Fibroblast of lung (primary cell): Measurements from ENCODE around the gene ZNF365. TPM values are rescaled to one million over a fixed set of nuclear protein-coding genes. Genes with fewer than 3 reads are reported as not detected.

Source experiments
- DNase-seq, 2 donors: peaks; one replicate each; pipeline versions ENCODE4 v3.0.0 to v3.0.0-alpha.2; 2010; ENCODE audit warnings: low read depth in 2 of 2
- H2AFZ ChIP-seq: 2 replicates; pipeline ENCODE4 v1.5.1; 2012; ENCODE audit warnings: low read length, control low read depth, inconsistent platforms
- H3K27ac ChIP-seq: 2 replicates; pipeline ENCODE4 v1.5.1; 2011; ENCODE audit warnings: low read length, control low read depth; ENCODE audit not compliant: insufficient read depth
- H3K27me3 ChIP-seq: 2 replicates; pipeline ENCODE4 v1.5.1; 2011; ENCODE audit warnings: mild to moderate bottlenecking, low read length; ENCODE audit not compliant: control insufficient read depth, insufficient read depth
- H3K36me3 ChIP-seq: 2 replicates; pipeline ENCODE4 v1.5.1; 2011; ENCODE audit warnings: low read length; ENCODE audit not compliant: control insufficient read depth, insufficient read depth
- H3K4me1 ChIP-seq: 2 replicates; pipeline ENCODE4 v1.5.1; 2011; ENCODE audit warnings: low read length; ENCODE audit not compliant: control insufficient read depth, insufficient read depth; ENCODE audit errors: extremely low read depth
- H3K4me2 ChIP-seq: 2 replicates; pipeline ENCODE4 v1.5.1; 2011; ENCODE audit warnings: low read length, control low read depth; ENCODE audit not compliant: insufficient read depth; ENCODE audit errors: extremely low read depth
- H3K4me3 ChIP-seq, 4 experiments: fragments of 200-600 bp in 1 of 4; sonication (generic) in 1 of 4; replicated peaks in 1 of 4; 2 replicates each; pipeline ENCODE4 v1.5.1; 2011 to 2016; ENCODE audit warnings: low read length in 4 of 4, low read depth in 3 of 4, mild to moderate bottlenecking in 3 of 4, control low read depth in 2 of 4, inconsistent platforms in 1 of 4, mixed read lengths in 1 of 4; ENCODE audit not compliant: insufficient read depth in 1 of 4; ENCODE audit errors: control extremely low read depth in 1 of 4
- H3K79me2 ChIP-seq: 2 replicates; pipeline ENCODE4 v1.5.1; 2012; ENCODE audit warnings: mild to moderate bottlenecking, low read length, inconsistent platforms; ENCODE audit not compliant: control insufficient read depth, insufficient read depth
- H3K9ac ChIP-seq: 2 replicates; pipeline ENCODE4 v1.5.1; 2011; ENCODE audit warnings: mild to moderate bottlenecking, low read length, control low read depth; ENCODE audit not compliant: insufficient read depth
- H3K9me3 ChIP-seq: 2 replicates; pipeline ENCODE4 v1.5.1; 2012; ENCODE audit warnings: low read depth, low read length; ENCODE audit not compliant: control insufficient read depth, insufficient read depth
- H4K20me1 ChIP-seq: 2 replicates; pipeline ENCODE4 v1.5.1; 2011; ENCODE audit warnings: low read length; ENCODE audit not compliant: control insufficient read depth, insufficient read depth; ENCODE audit errors: extremely low read depth
- CTCF ChIP-seq, 2 donors: IDR thresholded peaks in 1 of 2; conservative IDR thresholded peaks in 1 of 2; 1 replicate in 1 of 2; 2 replicates in 1 of 2; pipeline ENCODE4 v1.5.1; 2011 to 2012; ENCODE audit warnings: low read length in 2 of 2, control low read depth in 1 of 2, inconsistent platforms in 1 of 2, low read depth in 1 of 2, mild to moderate bottlenecking in 1 of 2
- EZH2 ChIP-seq: IDR thresholded peaks from 2 replicates; pipeline ENCODE4 v1.5.1; 2012; ENCODE audit warnings: low read length, control low read depth, mild to moderate bottlenecking; ENCODE audit errors: missing control alignments
- polyA plus RNA-seq, 2 donors: library from polyadenylated mRNA; depleted of rRNA in 1 of 2; stranded (reverse) in 1 of 2; unstranded in 1 of 2; fragments of >200 nt; gene quantifications; 2 replicates each; pipeline ENCODE4 v1.2.1, GENCODE V29; 2011 to 2012; ENCODE audit warnings: missing spikeins in 1 of 2
- total RNA-seq: library from RNA; depleted of rRNA; stranded (reverse); fragments of >200 nt; gene quantifications from 2 replicates; pipeline ENCODE4 v1.2.1, GENCODE V29; 2014

Gene ZNF365
- total and polyA plus RNA-seq, 2 donors (not counting 1 experiment from before 2014, with no cell fraction given) = 1.2 to 5.8 TPM

GRCh38 chr10:62380016-62380415 lies 5.8 kb downstream of the ZNF365 start:
- Histone ChIP-seq H3K9ac (no peak overlapping the region), H3K4me3 (no peak overlapping the region), H3K27ac (no peak overlapping the region)

GRCh38 chr10:62381385-62382102 lies 7.4 kb downstream of the ZNF365 start:
- Histone ChIP-seq H3K27me3 (no peaks in the 10 kb centered on the region), H3K4me2 (no peak overlapping the region), H2AFZ (no peak overlapping the region), H3K9ac (no peak overlapping the region), H3K27ac (no peak overlapping the region), H3K9me3 (no peaks in the 10 kb centered on the region), H3K4me1 (no peaks in the 10 kb centered on the region), H3K4me3 (no peak overlapping the region), H4K20me1 (no peaks in the 10 kb centered on the region), H3K36me3 (no peaks in the 10 kb centered on the region), H3K79me2 (no peaks in the 10 kb centered on the region)
- TF ChIP-seq EZH2 (no peak), CTCF (conservative IDR thresholded peaks at IDR 0.05 in 1 of 2, IDR thresholded peaks at IDR 0.05 in 1 of 2; ENCODE audit: low read depth in 1 of 2, low read length in 2 of 2) (no peak)
- no peak for DNase-seq

More at GRCh38 chr10:62380016-62380415, 5.8 kb downstream of the ZNF365 start:
- no peaks in the 10 kb centered on the region for H3K27me3 ChIP-seq
- H3K9me3 ChIP-seq = no peaks in the 10 kb centered on the region
- no peak overlapping the region for H3K4me2 ChIP-seq
- no peaks in the 10 kb centered on the region for H3K36me3 ChIP-seq
- H2AFZ ChIP-seq = no peak overlapping the region
- TF ChIP-seq CTCF (conservative IDR thresholded peaks at IDR 0.05 in 1 of 2, IDR thresholded peaks at IDR 0.05 in 1 of 2; ENCODE audit: low read depth in 1 of 2, low read length in 2 of 2) (no peak), EZH2 (no peak)
- no peaks in the 10 kb centered on the region for H3K4me1 ChIP-seq
- H4K20me1 ChIP-seq = no peaks in the 10 kb centered on the region
- peak; percentile 64 to 91 for DNase-seq
- H3K79me2 ChIP-seq = no peaks in the 10 kb centered on the region

- no peak for DNase-seq
- Histone ChIP-seq H3K4me1 (peaks cover 4% of the 10 kb centered on the region), H3K27ac (no peak overlapping the region), H3K4me2 (no peak overlapping the region), H3K4me3 (no peak overlapping the region), H3K9me3 (no peaks in the 10 kb centered on the region), H3K27me3 (no peaks in the 10 kb centered on the region), H3K79me2 (no peaks in the 10 kb centered on the region), H2AFZ (no peak overlapping the region), H3K36me3 (no peaks in the 10 kb centered on the region), H3K9ac (no peak overlapping the region), H4K20me1 (no peaks in the 10 kb centered on the region)
- no peak for TF ChIP-seq EZH2
- no peak for TF ChIP-seq CTCF (conservative IDR thresholded peaks at IDR 0.05 in 1 of 2, IDR thresholded peaks at IDR 0.05 in 1 of 2; ENCODE audit: low read depth in 1 of 2, low read length in 2 of 2)
These were observed 8.7 kb downstream of the ZNF365 start for GRCh38 chr10:62382831-62383230.
